ENCODE measurements around the gene MVD. TPM values are rescaled to one million over a fixed set of nuclear protein-coding genes. Genes with fewer than 3 reads are reported as not detected.
A peak's percentile ranks its signal among the peaks of the same experiment; 100 is the strongest.

Gene MVD
- total and polyA plus RNA-seq, 2 of the 13 experiments (the other 11 are each of a cell fraction or from before 2014, with no cell fraction given): 28.1 to 187 TPM

DNA sequence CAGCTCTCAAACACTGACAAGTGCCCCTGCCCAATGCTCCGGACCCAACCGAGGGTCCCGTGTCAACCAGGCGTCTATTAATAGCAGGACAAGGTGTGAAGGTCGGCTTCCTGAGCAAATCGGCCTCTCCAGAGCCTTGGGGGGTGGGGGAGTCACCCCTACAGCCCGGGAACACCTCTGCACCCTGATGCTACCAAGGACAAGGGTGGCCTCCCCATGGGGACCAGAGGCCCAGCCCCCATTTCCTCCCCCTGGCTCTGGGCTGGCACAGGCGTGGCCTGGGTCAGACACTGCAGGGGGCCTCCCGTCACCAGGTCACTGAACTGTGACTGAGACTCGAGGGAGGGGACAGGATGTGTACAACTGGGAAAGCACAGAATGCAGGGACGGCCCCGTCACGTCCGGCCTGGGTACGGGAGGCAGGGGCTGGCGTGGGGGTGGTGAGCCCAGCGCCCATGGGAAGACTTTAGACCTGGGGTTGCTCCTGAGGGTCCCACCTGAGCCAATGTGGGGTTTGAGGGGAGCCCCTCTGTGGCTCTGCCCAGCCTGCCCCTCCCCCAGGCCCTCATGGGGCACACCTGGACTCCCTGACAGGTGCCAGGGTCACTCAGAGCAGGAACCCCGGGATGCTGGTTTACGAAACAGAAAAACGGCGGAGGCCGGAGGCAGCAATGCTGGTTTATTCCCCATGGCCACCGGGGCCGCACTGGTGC, 11.5 kb downstream of the MVD start (continued):
- TF ChIP-seq, protein P1, sequence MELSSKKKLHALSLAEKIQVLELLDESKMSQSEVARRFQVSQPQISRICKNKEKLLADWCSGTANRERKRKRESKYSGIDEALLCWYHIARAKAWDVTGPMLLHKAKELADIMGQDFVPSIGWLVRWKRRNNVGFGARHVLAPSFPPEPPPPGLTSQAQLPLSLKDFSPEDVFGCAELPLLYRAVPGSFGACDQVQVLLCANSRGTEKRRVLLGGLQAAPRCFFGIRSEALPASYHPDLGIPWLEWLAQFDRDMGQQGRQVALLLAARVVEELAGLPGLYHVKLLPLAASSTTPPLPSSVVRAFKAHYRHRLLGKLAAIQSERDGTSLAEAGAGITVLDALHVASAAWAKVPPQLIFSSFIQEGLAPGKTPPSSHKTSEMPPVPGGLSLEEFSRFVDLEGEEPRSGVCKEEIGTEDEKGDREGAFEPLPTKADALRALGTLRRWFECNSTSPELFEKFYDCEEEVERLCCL (CRISPR knock-in tag; IDR thresholded peaks at IDR 0.05; ENCODE audit: borderline replicate concordance): 0 out of 2 replicates have a peak, but pooled peaks have one; percentile 53
- TF ChIP-seq, protein P2, sequence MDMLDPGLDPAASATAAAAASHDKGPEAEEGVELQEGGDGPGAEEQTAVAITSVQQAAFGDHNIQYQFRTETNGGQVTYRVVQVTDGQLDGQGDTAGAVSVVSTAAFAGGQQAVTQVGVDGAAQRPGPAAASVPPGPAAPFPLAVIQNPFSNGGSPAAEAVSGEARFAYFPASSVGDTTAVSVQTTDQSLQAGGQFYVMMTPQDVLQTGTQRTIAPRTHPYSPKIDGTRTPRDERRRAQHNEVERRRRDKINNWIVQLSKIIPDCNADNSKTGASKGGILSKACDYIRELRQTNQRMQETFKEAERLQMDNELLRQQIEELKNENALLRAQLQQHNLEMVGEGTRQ (IDR thresholded peaks at IDR 0.05; ENCODE audit: low read depth, low read length): no peak
- TF ChIP-seq, protein P2 (CRISPR knock-in tag; IDR thresholded peaks at IDR 0.05; ENCODE audit: borderline replicate concordance): 0 out of 2 replicates have a peak, but pooled peaks have one; percentile 4
- TF ChIP-seq, protein P3, sequence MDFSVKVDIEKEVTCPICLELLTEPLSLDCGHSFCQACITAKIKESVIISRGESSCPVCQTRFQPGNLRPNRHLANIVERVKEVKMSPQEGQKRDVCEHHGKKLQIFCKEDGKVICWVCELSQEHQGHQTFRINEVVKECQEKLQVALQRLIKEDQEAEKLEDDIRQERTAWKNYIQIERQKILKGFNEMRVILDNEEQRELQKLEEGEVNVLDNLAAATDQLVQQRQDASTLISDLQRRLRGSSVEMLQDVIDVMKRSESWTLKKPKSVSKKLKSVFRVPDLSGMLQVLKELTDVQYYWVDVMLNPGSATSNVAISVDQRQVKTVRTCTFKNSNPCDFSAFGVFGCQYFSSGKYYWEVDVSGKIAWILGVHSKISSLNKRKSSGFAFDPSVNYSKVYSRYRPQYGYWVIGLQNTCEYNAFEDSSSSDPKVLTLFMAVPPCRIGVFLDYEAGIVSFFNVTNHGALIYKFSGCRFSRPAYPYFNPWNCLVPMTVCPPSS (IDR thresholded peaks at IDR 0.05): no peak
- TF ChIP-seq PRMT3 (CRISPR knock-in tag; IDR thresholded peaks at IDR 0.05; ENCODE audit: borderline replicate concordance, low read depth) (0 out of 2 replicates have a peak, but pooled peaks have one; percentile 70), AHR (CRISPR knock-in tag; IDR thresholded peaks at IDR 0.05) (peak; percentile 66; the same call in 1 of the 2 replicates), CCDC6 (CRISPR knock-in tag; IDR thresholded peaks at IDR 0.05) (peak; percentile 87; the same call in 1 of the 2 replicates), EEA1 (CRISPR knock-in tag; IDR thresholded peaks at IDR 0.05; ENCODE audit: borderline replicate concordance) (peak; percentile 82; the same call in 1 of the 2 replicates), CCAR2 (optimal IDR thresholded peaks at IDR 0.05; ENCODE audit: low read depth, low read length) (no peak), ZNF549 (CRISPR knock-in tag; IDR thresholded peaks at IDR 0.05) (no peak), ZNF776 (CRISPR knock-in tag; IDR thresholded peaks at IDR 0.05) (peak; percentile 85; the same call in 1 of the 2 replicates), MEIS1 (CRISPR knock-in tag; IDR thresholded peaks at IDR 0.05; ENCODE audit: borderline replicate concordance) (peak; percentile 92; the same call in 1 of the 2 replicates), ZNF234 (CRISPR knock-in tag; conservative IDR thresholded peaks at IDR 0.05) (no peak), FOSL1 (CRISPR knock-in tag; IDR thresholded peaks at IDR 0.05; ENCODE audit: borderline replicate concordance) (no peak; the same call in 1 of the 2 replicates), NFE2 (CRISPR knock-in tag; IDR thresholded peaks at IDR 0.05) (no peak), NPAS2 (CRISPR knock-in tag; IDR thresholded peaks at IDR 0.05; ENCODE audit: borderline replicate concordance) (no peak), NCOA1 (CRISPR knock-in tag; IDR thresholded peaks at IDR 0.05) (peak; percentile 9; the same call in 1 of the 2 replicates), REL (CRISPR knock-in tag; conservative IDR thresholded peaks at IDR 0.05) (0 out of 2 replicates have a peak, but pooled peaks have one; percentile 41)
- TF ChIP-seq, protein P4, sequence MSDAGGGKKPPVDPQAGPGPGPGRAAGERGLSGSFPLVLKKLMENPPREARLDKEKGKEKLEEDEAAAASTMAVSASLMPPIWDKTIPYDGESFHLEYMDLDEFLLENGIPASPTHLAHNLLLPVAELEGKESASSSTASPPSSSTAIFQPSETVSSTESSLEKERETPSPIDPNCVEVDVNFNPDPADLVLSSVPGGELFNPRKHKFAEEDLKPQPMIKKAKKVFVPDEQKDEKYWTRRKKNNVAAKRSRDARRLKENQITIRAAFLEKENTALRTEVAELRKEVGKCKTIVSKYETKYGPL (CRISPR knock-in tag; IDR thresholded peaks at IDR 0.05): no peak
- TF ChIP-seq, protein P5, sequence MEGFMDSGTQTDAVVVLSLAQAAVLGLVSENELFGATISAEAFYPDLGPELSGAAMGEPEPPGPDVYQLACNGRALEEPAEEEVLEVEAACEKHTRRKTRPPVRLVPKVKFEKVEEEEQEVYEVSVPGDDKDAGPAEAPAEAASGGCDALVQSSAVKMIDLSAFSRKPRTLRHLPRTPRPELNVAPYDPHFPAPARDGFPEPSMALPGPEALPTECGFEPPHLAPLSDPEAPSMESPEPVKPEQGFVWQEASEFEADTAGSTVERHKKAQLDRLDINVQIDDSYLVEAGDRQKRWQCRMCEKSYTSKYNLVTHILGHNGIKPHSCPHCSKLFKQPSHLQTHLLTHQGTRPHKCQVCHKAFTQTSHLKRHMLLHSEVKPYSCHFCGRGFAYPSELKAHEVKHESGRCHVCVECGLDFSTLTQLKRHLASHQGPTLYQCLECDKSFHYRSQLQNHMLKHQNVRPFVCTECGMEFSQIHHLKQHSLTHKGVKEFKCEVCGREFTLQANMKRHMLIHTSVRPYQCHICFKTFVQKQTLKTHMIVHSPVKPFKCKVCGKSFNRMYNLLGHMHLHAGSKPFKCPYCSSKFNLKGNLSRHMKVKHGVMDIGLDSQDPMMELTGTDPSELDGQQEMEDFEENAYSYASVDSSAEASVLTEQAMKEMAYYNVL (CRISPR knock-in tag; IDR thresholded peaks at IDR 0.05; ENCODE audit: borderline replicate concordance): peak; percentile 73; the same call in 1 of the 2 replicates
- TF ChIP-seq, protein P6, sequence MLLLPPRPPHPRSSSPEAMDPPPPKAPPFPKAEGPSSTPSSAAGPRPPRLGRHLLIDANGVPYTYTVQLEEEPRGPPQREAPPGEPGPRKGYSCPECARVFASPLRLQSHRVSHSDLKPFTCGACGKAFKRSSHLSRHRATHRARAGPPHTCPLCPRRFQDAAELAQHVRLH (CRISPR knock-in tag; IDR thresholded peaks at IDR 0.05; ENCODE audit: borderline replicate concordance, low read depth): no peak; the same call in none of the 2 replicates

All from HepG2 (cell line).